Peyer's patch (tissue), 4 donors: ENCODE measurements around the gene IGF2R. TPM values are rescaled to one million over a fixed set of nuclear protein-coding genes. Genes with fewer than 3 reads are reported as not detected.

Source experiments
- DNase-seq, 3 donors: peaks; one replicate each; pipeline ENCODE4 v3.0.0-alpha.2; 2017 to 2019
- H3K27ac ChIP-seq, 4 donors: fragments of 200-600 bp; sonication (generic); one replicate each; pipeline ENCODE4 v1.5.1; 2016 to 2019
- H3K27me3 ChIP-seq, 2 donors: fragments of 200-600 bp; sonication (generic); one replicate each; pipeline ENCODE4 v1.5.1; 2019
- H3K36me3 ChIP-seq, 3 donors: fragments of 200-600 bp; sonication (generic); one replicate each; pipeline ENCODE4 v1.5.1; 2016 to 2019
- H3K4me1 ChIP-seq, 4 donors: fragments of 200-600 bp; sonication (generic); one replicate each; pipeline ENCODE4 v1.5.1; 2016 to 2019
- H3K4me3 ChIP-seq, 4 donors: fragments of 200-600 bp; sonication (generic); 1 replicate in 3 of 4; 2 replicates in 1 of 4; pipeline ENCODE4 v1.5.1; 2016 to 2019; ENCODE audit warnings: mild to moderate bottlenecking in 1 of 4
- H3K9me3 ChIP-seq, 4 donors: fragments of 200-600 bp; sonication (generic); one replicate each; pipeline ENCODE4 v1.5.1; 2016 to 2019; ENCODE audit warnings: mild to moderate bottlenecking in 1 of 4
- CTCF ChIP-seq, 6 experiments: fragments of 450-650 bp in 4 of 6; fragments of 200-600 bp in 2 of 6; sonication (generic) in 1 of 6; IDR thresholded peaks; one replicate each; pipeline ENCODE4 v1.5.1; 2017 to 2019; ENCODE audit warnings: antibody characterized with exemption in 6 of 6, mild to moderate bottlenecking in 3 of 6, moderate library complexity in 1 of 6
- POLR2A ChIP-seq, 2 donors: fragments of 450-650 bp; IDR thresholded peaks; one replicate each; pipeline ENCODE4 v1.5.1; 2017; ENCODE audit warnings: antibody characterized with exemption in 2 of 2, mild to moderate bottlenecking in 2 of 2, moderate library complexity in 2 of 2
- total RNA-seq, 4 donors: library from RNA; depleted of rRNA; stranded (reverse); fragments of >200 nt; gene quantifications; one replicate each; pipeline ENCODE4 v1.1.0, GENCODE V29; 2016

The IGF2R gene
- total RNA-seq, 4 donors from 2014 or later, result 48.7 to 86.5 (median 82.3) TPM

DNA sequence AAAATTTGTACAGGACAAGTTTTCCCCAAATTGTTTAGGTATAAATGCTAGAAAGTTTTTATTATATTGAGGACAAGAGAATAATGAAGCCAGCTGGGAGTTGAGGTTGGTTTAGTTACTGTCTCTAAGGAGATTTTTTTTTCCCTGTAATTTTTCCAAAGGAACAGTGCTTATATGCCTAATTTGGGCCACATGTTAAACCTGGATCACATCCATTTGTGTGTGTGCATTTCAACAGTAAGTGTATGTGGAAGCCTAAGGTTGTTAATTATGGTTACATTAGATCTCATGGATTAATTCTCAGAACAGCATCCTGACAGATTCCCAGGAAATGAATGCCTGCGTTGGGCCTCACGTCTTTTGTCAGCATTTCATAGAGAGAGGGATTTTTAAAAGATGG, 4.5 kb downstream of the IGF2R start:
- no peaks in the 10 kb centered on the region for H3K36me3 ChIP-seq
- no peak for DNase-seq
- H3K27me3 ChIP-seq, result no peaks in the 10 kb centered on the region
- no peak overlapping the region for H3K4me3 ChIP-seq
- no peaks in the 10 kb centered on the region for H3K9me3 ChIP-seq
- H3K4me1 ChIP-seq, result peaks cover 0 to 44% (median 7%) of the 10 kb centered on the region in 4 donors
- TF ChIP-seq POLR2A (IDR thresholded peaks at IDR 0.05), result no peak
- no peak for TF ChIP-seq CTCF (IDR thresholded peaks at IDR 0.05)
- no peak overlapping the region for H3K27ac ChIP-seq

DNA sequence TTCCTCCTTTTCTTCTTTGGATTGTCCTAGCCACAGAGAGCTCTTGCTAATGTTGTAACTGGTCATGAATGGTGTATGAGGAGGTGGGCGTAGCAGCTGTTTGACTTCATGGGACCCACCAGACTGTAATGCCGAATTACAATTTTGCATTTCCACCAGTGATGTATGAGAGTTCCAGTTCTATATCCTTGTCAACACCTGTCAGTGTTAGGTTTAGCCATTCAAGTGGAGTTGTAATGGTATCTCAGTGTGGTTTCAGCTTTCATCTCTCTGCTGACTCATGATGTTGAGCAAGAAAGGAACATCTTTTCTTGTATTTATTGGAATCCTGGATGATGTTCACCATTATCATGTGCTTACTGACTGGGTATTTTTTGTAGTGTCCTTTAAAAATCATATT, 5.1 kb downstream of the IGF2R start:
- Histone ChIP-seq H3K4me3 (no peak overlapping the region), H3K27ac (no peak overlapping the region), H3K36me3 (no peaks in the 10 kb centered on the region), H3K27me3 (no peaks in the 10 kb centered on the region), H3K4me1 (peaks cover 0 to 50% (median 8%) of the 10 kb centered on the region in 4 donors), H3K9me3 (no peaks in the 10 kb centered on the region)
- TF ChIP-seq CTCF (IDR thresholded peaks at IDR 0.05) (no peak), POLR2A (IDR thresholded peaks at IDR 0.05) (no peak)
- no peak for DNase-seq

DNA sequence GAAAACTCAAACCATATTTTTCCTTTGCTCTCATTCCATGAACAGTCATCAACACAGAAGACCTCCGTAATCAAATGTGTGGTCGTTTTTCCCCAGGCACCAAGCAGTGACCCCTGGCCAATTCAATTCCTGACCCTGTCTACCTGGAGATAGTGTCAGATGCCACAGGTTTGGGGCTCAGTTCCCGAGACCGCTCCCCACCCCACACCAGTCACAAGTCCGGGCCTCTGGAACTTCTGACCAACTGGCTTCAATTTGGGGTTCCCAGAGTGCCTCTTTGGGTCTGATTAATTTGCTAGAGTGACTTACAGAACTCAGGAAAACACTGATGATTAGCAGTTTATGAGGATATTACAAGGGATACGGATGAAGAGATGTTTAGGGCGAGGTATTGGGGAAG, 6.0 kb downstream of the IGF2R start:
- TF ChIP-seq CTCF (IDR thresholded peaks at IDR 0.05) (no peak), POLR2A (IDR thresholded peaks at IDR 0.05) (no peak)
- H3K36me3 ChIP-seq, result no peaks in the 10 kb centered on the region
- H3K4me3 ChIP-seq, result no peak overlapping the region
- H3K27me3 ChIP-seq, result no peaks in the 10 kb centered on the region
- no peaks in the 10 kb centered on the region for H3K9me3 ChIP-seq
- no peak overlapping the region for H3K27ac ChIP-seq
- peaks cover 0 to 53% (median 8%) of the 10 kb centered on the region in 4 donors for H3K4me1 ChIP-seq
- no peak for DNase-seq

DNA sequence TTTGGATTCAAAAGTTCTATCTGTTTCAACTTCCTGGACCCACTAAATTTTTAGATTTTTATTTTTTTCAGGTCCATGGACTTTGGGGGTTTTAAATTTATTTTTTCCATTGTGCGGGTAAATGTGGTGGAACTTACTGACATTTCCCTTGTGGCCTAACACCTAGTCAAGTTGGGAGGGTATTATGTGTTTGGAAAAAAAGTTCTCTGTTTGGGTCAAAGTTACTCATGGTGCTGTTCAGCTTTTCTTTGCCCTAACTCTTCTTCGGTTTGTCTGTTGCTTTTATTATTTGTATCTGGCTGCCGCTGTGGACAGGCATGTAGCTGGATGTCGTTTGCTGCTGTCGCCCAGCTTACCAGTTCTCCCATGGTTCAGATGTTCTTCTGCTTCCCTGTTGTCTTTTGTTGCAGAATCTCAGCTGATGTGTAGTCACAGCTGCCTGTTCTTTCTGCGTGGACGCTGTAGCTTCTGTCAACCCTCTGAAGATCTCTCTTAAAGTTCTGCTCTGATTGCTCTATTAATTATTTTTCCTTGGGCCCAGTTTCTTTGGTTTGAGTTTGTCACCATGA, 7.9 kb downstream of the IGF2R start:
- DNase-seq, result no peak
- no peaks in the 10 kb centered on the region for H3K9me3 ChIP-seq
- H3K36me3 ChIP-seq, result no peaks in the 10 kb centered on the region
- H3K4me3 ChIP-seq, result no peak overlapping the region
- no peak for TF ChIP-seq POLR2A (IDR thresholded peaks at IDR 0.05)
- no peaks in the 10 kb centered on the region for H3K27me3 ChIP-seq
- H3K4me1 ChIP-seq, result peaks cover 0 to 57% (median 8%) of the 10 kb centered on the region in 4 donors
- H3K27ac ChIP-seq, result peak overlapping the region in 1 of 4 donors; percentile 12

- no peak overlapping the region for H3K4me3 ChIP-seq
These were observed 8.5 kb downstream of the IGF2R start for GRCh38 chr6:159977255-159977903.

More at GRCh38 chr6:159977255-159977903, 8.5 kb downstream of the IGF2R start:
- H3K36me3 ChIP-seq, result no peaks in the 10 kb centered on the region
- H3K9me3 ChIP-seq, result no peaks in the 10 kb centered on the region
- H3K27me3 ChIP-seq, result no peaks in the 10 kb centered on the region
- peak overlapping the region in 1 of 4 donors; percentile 12 for H3K27ac ChIP-seq
- H3K4me1 ChIP-seq, result peaks cover 0 to 61% (median 9%) of the 10 kb centered on the region in 4 donors
- TF ChIP-seq CTCF (IDR thresholded peaks at IDR 0.05) (no peak), POLR2A (IDR thresholded peaks at IDR 0.05) (no peak)
- DNase-seq, result no peak
